ENCODE results near the gene MIPOL1. TPM values are rescaled to one million over a fixed set of nuclear protein-coding genes. Genes with fewer than 3 reads are reported as not detected.
A peak's percentile ranks its signal among the peaks of the same experiment; 100 is the strongest.

MIPOL1 gene
- total and polyA plus RNA-seq, 7 donors, result 1.2 to 21.6 (median 11.7) TPM

GRCh38 chr14:37584211-37585100 is 386.7 kb downstream of the MIPOL1 start:
- Histone ChIP-seq H3K4me3 (no peak overlapping the region), H3K9me3 (no peaks in the 10 kb centered on the region), H3K4me1 (peaks cover 0 to 28% (median 26%) of the 10 kb centered on the region in 4 donors), H3K27me3 (peaks cover 49 to 90% (median 72%) of the 10 kb centered on the region in 3 donors), H3K36me3 (no peaks in the 10 kb centered on the region), H3K27ac (no peak overlapping the region)
- intact Hi-C loops (cut with DNase I), result loop anchor here (10.0 kb wide), 1 partner anchor 290 kb away; no protein-coding TSS in a partner anchor
- no peak for DNase-seq
- no peak for TF ChIP-seq POLR2A (IDR thresholded peaks at IDR 0.05)
- TF ChIP-seq CTCF (IDR thresholded peaks at IDR 0.05), result no peak
- TF ChIP-seq POLR2AphosphoS5 (IDR thresholded peaks at IDR 0.05), result no peak
- TF ChIP-seq EP300 (IDR thresholded peaks at IDR 0.05), result no peak
- 4 to 6% methylated on average over 62 of the region's 62 CpGs for WGBS, 2 donors

GRCh38 chr14:37585101-37585511 is 387.4 kb downstream of the MIPOL1 start:
- H3K4me1 ChIP-seq, result peaks cover 0 to 28% (median 26%) of the 10 kb centered on the region in 4 donors
- TF ChIP-seq CTCF (IDR thresholded peaks at IDR 0.05), result no peak
- intact Hi-C loops (cut with DNase I), result loop anchor here (10.0 kb wide), 1 partner anchor 290 kb away; no protein-coding TSS in a partner anchor
- peaks cover 49 to 90% (median 79%) of the 10 kb centered on the region in 3 donors for H3K27me3 ChIP-seq
- H3K27ac ChIP-seq, result no peak overlapping the region
- H3K36me3 ChIP-seq, result no peaks in the 10 kb centered on the region
- H3K4me3 ChIP-seq, result no peak overlapping the region
- 5 to 8% methylated on average over 23 of the region's 23 CpGs for WGBS, 2 donors
- no peaks in the 10 kb centered on the region for H3K9me3 ChIP-seq
- DNase-seq, result no peak

- Histone ChIP-seq H3K27ac (no peak overlapping the region), H3K27me3 (peaks cover 54 to 98% (median 90%) of the 10 kb centered on the region in 3 donors)
- no peak for DNase-seq
Observed at GRCh38 chr14:37585971-37586796, 388.4 kb downstream of the MIPOL1 start.

GRCh38 chr14:37586797-37587130 is 389.0 kb downstream of the MIPOL1 start:
- Histone ChIP-seq H3K27me3 (peaks cover 60 to 99% (median 96%) of the 10 kb centered on the region in 3 donors), H3K27ac (no peak overlapping the region), H3K36me3 (no peaks in the 10 kb centered on the region), H3K9me3 (no peaks in the 10 kb centered on the region), H3K4me1 (peaks cover 0 to 34% (median 28%) of the 10 kb centered on the region in 4 donors), H3K4me3 (no peak overlapping the region)
- no peak for DNase-seq
- intact Hi-C loops (cut with DNase I), result loop anchor here (10.0 kb wide), 1 partner anchor 288 kb away; no protein-coding TSS in a partner anchor
- TF ChIP-seq CTCF (IDR thresholded peaks at IDR 0.05) (no peak), POLR2AphosphoS5 (IDR thresholded peaks at IDR 0.05) (peak in 2 of 4 donors; percentile 50 to 53), POLR2A (IDR thresholded peaks at IDR 0.05) (no peak)
- 0 to 1% methylated on average over 1 of the region's 1 CpG for WGBS, 2 donors

More at GRCh38 chr14:37585971-37586796, 388.4 kb downstream of the MIPOL1 start:
- WGBS, 2 donors, result 3 to 7% methylated on average over 10 of the region's 10 CpGs
- peaks cover 0 to 28% (median 26%) of the 10 kb centered on the region in 4 donors for H3K4me1 ChIP-seq
- H3K36me3 ChIP-seq, result no peaks in the 10 kb centered on the region
- H3K9me3 ChIP-seq, result no peaks in the 10 kb centered on the region
- TF ChIP-seq EP300 (IDR thresholded peaks at IDR 0.05) (no peak), CTCF (IDR thresholded peaks at IDR 0.05) (no peak), POLR2A (IDR thresholded peaks at IDR 0.05) (no peak)
- H3K4me3 ChIP-seq, result no peak overlapping the region
- intact Hi-C loops (cut with DNase I), result loop anchor here (10.0 kb wide), 1 partner anchor 289 kb away; no protein-coding TSS in a partner anchor
